SJSA1 (cell line): ENCODE data around the gene RRAD. TPM values are rescaled to one million over a fixed set of nuclear protein-coding genes. Genes with fewer than 3 reads are reported as not detected.

Experiments used
- DNase-seq, 2 experiments: peaks; one replicate each; pipeline ENCODE4 v3.0.0-alpha.2; 2015 to 2020; ENCODE audit warnings: low spot score in 2 of 2, low read depth in 1 of 2
- H3K27ac ChIP-seq: fragments of 250-450 bp; sonication (Bioruptor Pico); 2 replicates; pipeline ENCODE4 v1.5.1; 2020; ENCODE audit warnings: mild to moderate bottlenecking, moderate library complexity
- H3K27me3 ChIP-seq: fragments of 250-450 bp; sonication (Bioruptor Pico); replicated peaks from 2 replicates; pipeline ENCODE4 v1.5.1; 2020; ENCODE audit warnings: mild to moderate bottlenecking, moderate library complexity
- H3K36me3 ChIP-seq: fragments of 250-450 bp; sonication (Bioruptor Pico); 2 replicates; pipeline ENCODE4 v1.5.1; 2020; ENCODE audit warnings: mild to moderate bottlenecking
- H3K4me1 ChIP-seq: fragments of 250-450 bp; sonication (Bioruptor Pico); replicated peaks from 2 replicates; pipeline ENCODE4 v1.6.1; 2021; ENCODE audit warnings: mild to moderate bottlenecking
- H3K4me3 ChIP-seq: fragments of 250-450 bp; sonication (Bioruptor Pico); 2 replicates; pipeline ENCODE4 v1.5.1; 2020; ENCODE audit warnings: mild to moderate bottlenecking
- H3K9me3 ChIP-seq: fragments of 250-450 bp; sonication (Bioruptor Pico); replicated peaks from 2 replicates; pipeline ENCODE4 v1.5.1; 2020; ENCODE audit warnings: mild to moderate bottlenecking
- total RNA-seq: library from RNA; depleted of rRNA; stranded (reverse); fragments of >200 nt; shearing (Covaris generic); gene quantifications from 2 replicates; pipeline ENCODE4 v1.2.3, GENCODE V29; 2014

The RRAD gene
- total RNA-seq, 1 experiment from 2014 or later: 0.39 TPM

GRCh38 chr16:66921729-66922450, 3.4 kb downstream of the RRAD start:
- 0 out of 2 replicates have a peak, but pooled peaks cover 4% of the 10 kb centered on the region for H3K9me3 ChIP-seq
- no peak overlapping the region for H3K4me3 ChIP-seq
- no peak overlapping the region for H3K27ac ChIP-seq
- no peaks in the 10 kb centered on the region for H3K36me3 ChIP-seq
- H3K27me3 ChIP-seq: peaks cover 21% of the 10 kb centered on the region
- H3K4me1 ChIP-seq: peaks cover 17% of the 10 kb centered on the region
- DNase-seq: no peak

GRCh38 chr16:66920924-66921680, 4.2 kb downstream of the RRAD start:
- DNase-seq: no peak
- peaks cover 14% of the 10 kb centered on the region for H3K4me1 ChIP-seq
- no peak overlapping the region for H3K4me3 ChIP-seq
- 0 out of 2 replicates have a peak, but pooled peaks cover 4% of the 10 kb centered on the region for H3K9me3 ChIP-seq
- H3K36me3 ChIP-seq: no peaks in the 10 kb centered on the region
- no peak overlapping the region for H3K27ac ChIP-seq
- H3K27me3 ChIP-seq: peaks cover 23% of the 10 kb centered on the region

GRCh38 chr16:66920299-66920590, 5.1 kb downstream of the RRAD start:
- H3K27ac ChIP-seq: no peak overlapping the region
- H3K4me3 ChIP-seq: no peak overlapping the region
- DNase-seq: no peak
- H3K9me3 ChIP-seq: 0 out of 2 replicates have a peak, but pooled peaks cover 4% of the 10 kb centered on the region
- H3K27me3 ChIP-seq: peaks cover 15% of the 10 kb centered on the region
- no peaks in the 10 kb centered on the region for H3K36me3 ChIP-seq
- H3K4me1 ChIP-seq: peaks cover 7% of the 10 kb centered on the region

- no peak for DNase-seq
- H3K27ac ChIP-seq: no peak overlapping the region
- H3K4me3 ChIP-seq: no peak overlapping the region
- peaks cover 10% of the 10 kb centered on the region for H3K27me3 ChIP-seq
- no peaks in the 10 kb centered on the region for H3K36me3 ChIP-seq
- peaks cover 1% of the 10 kb centered on the region for H3K4me1 ChIP-seq
- 0 out of 2 replicates have a peak, but pooled peaks cover under 1% of the 10 kb centered on the region for H3K9me3 ChIP-seq
Measured at GRCh38 chr16:66919569-66920298, 5.6 kb downstream of the RRAD start.

GRCh38 chr16:66918803-66919568, 6.3 kb downstream of the RRAD start, which contains the start of gene CDH16:
CDH16 (minus strand) TSS chr16:66918885; CDS start chr16:66918065, 820 bp downstream.
- Histone ChIP-seq H3K36me3 (no peaks in the 10 kb centered on the region), H3K9me3 (no peaks in the 10 kb centered on the region), H3K27me3 (0 out of 2 replicates have a peak, but pooled peaks cover 4% of the 10 kb centered on the region), H3K4me3 (no peak within 1 kb of the TSS), H3K4me1 (no peaks in the 10 kb centered on the region), H3K27ac (no peak within 1 kb of the TSS)
- no peak for DNase-seq

- H3K9me3 ChIP-seq: no peaks in the 10 kb centered on the region
- H3K27me3 ChIP-seq: 0 out of 2 replicates have a peak, but pooled peaks cover 2% of the 10 kb centered on the region
- no peak for DNase-seq
- H3K4me3 ChIP-seq: no peak overlapping the region
- H3K36me3 ChIP-seq: no peaks in the 10 kb centered on the region
- H3K4me1 ChIP-seq: no peaks in the 10 kb centered on the region
- no peak overlapping the region for H3K27ac ChIP-seq
Measured at GRCh38 chr16:66918355-66918754, 7.0 kb downstream of the RRAD start.

GRCh38 chr16:66917741-66918140, 7.6 kb downstream of the RRAD start:
- Histone ChIP-seq H3K27ac (no peak overlapping the region), H3K27me3 (0 out of 2 replicates have a peak, but pooled peaks cover 2% of the 10 kb centered on the region), H3K4me3 (no peak overlapping the region), H3K36me3 (no peaks in the 10 kb centered on the region), H3K4me1 (no peaks in the 10 kb centered on the region), H3K9me3 (no peaks in the 10 kb centered on the region)
- no peak for DNase-seq

GRCh38 chr16:66916518-66916917, 8.8 kb downstream of the RRAD start:
- H3K36me3 ChIP-seq: no peaks in the 10 kb centered on the region
- no peak overlapping the region for H3K27ac ChIP-seq
- no peaks in the 10 kb centered on the region for H3K9me3 ChIP-seq
- H3K4me3 ChIP-seq: no peak overlapping the region
- no peak for DNase-seq
- 0 out of 2 replicates have a peak, but pooled peaks cover 2% of the 10 kb centered on the region for H3K27me3 ChIP-seq
- H3K4me1 ChIP-seq: no peaks in the 10 kb centered on the region

GRCh38 chr16:66915041-66915440, 10.3 kb downstream of the RRAD start:
- H3K36me3 ChIP-seq: no peaks in the 10 kb centered on the region
- H3K4me3 ChIP-seq: no peak overlapping the region
- no peak overlapping the region for H3K27ac ChIP-seq
- H3K4me1 ChIP-seq: no peaks in the 10 kb centered on the region
- H3K9me3 ChIP-seq: no peaks in the 10 kb centered on the region
- DNase-seq: no peak
- 0 out of 2 replicates have a peak, but pooled peaks cover 2% of the 10 kb centered on the region for H3K27me3 ChIP-seq

GRCh38 chr16:66914541-66914940, 10.8 kb downstream of the RRAD start:
- H3K4me3 ChIP-seq: no peak overlapping the region
- H3K27ac ChIP-seq: no peak overlapping the region
- DNase-seq: no peak

GRCh38 chr16:66913711-66914110, 11.6 kb downstream of the RRAD start:
- no peak for DNase-seq
- H3K9me3 ChIP-seq: no peaks in the 10 kb centered on the region

More at GRCh38 chr16:66914541-66914940, 10.8 kb downstream of the RRAD start:
- Histone ChIP-seq H3K36me3 (no peaks in the 10 kb centered on the region), H3K4me1 (no peaks in the 10 kb centered on the region), H3K27me3 (0 out of 2 replicates have a peak, but pooled peaks cover 2% of the 10 kb centered on the region), H3K9me3 (no peaks in the 10 kb centered on the region)

GRCh38 chr16:66913081-66913480, 12.3 kb downstream of the RRAD start:
- H3K27me3 ChIP-seq: 0 out of 2 replicates have a peak, but pooled peaks cover 2% of the 10 kb centered on the region
- no peak overlapping the region for H3K4me3 ChIP-seq
- no peak for DNase-seq
- no peak overlapping the region for H3K27ac ChIP-seq
- no peaks in the 10 kb centered on the region for H3K9me3 ChIP-seq
- no peaks in the 10 kb centered on the region for H3K4me1 ChIP-seq
- no peaks in the 10 kb centered on the region for H3K36me3 ChIP-seq

More at GRCh38 chr16:66913711-66914110, 11.6 kb downstream of the RRAD start:
- Histone ChIP-seq H3K27ac (no peak overlapping the region), H3K4me3 (no peak overlapping the region), H3K27me3 (0 out of 2 replicates have a peak, but pooled peaks cover 2% of the 10 kb centered on the region), H3K36me3 (no peaks in the 10 kb centered on the region), H3K4me1 (no peaks in the 10 kb centered on the region)

- no peak overlapping the region for H3K27ac ChIP-seq
- no peaks in the 10 kb centered on the region for H3K36me3 ChIP-seq
- no peaks in the 10 kb centered on the region for H3K4me1 ChIP-seq
- no peak for DNase-seq
- no peak overlapping the region for H3K4me3 ChIP-seq
- no peaks in the 10 kb centered on the region for H3K9me3 ChIP-seq
- 0 out of 2 replicates have a peak, but pooled peaks cover 2% of the 10 kb centered on the region for H3K27me3 ChIP-seq
Measured at GRCh38 chr16:66911801-66912200, 13.5 kb downstream of the RRAD start.
